RPMI8226 (cell line): ENCODE results near the gene EHMT2.
"Not testable (repeated sequence)": the region's sequence is repeated elsewhere in the genome, so short reads cannot be mapped to it uniquely, and the experiment has no call there.

Experiments
- DNase-seq: peaks from one replicate; pipeline ENCODE4 v3.0.0-alpha.2; 2015

Gene EHMT2

DNA sequence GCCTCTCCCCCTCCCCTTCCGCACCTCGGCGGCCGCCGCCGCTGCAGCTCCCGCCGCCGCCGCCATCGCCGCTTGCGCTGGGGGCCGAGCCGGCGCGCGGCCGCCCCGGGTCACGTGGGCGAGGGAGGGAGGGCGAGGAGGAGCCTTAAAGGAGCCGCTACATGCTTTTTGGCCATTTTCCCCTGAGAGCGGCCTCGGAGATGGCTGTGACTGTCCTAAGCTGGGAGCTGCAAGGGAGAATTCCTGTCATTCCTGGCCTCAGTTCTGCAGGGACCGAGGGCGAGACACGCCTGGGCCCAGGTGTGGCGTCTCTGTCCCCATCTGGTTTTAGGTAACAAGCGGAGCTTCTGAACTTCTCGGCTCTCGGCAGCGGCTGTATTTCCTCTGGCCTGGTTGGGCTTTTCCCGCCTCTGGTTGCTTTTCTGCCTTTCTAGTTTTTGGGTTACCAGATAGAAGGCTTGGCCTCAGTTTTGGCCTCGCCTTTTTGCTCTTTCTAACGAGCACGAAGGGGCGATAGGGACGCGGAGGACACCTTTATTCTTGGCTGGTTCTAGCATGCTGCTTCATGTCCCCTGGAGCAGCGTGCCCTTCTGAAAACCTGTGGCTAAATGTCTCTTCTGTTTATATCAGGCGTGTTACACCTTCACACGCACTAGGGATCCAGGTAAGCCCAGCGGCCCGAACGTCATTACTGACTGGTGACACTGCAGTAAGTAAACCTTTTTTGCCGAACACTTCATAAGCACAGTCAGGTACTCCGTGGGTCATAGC, at the start of gene EHMT2:
Gene EHMT2, minus strand, starts transcription at position 87 of the 771 bp plus-strand sequence. Its CDS starts 21 bp downstream, at position 66.
- peak; percentile 91 for DNase-seq

DNA sequence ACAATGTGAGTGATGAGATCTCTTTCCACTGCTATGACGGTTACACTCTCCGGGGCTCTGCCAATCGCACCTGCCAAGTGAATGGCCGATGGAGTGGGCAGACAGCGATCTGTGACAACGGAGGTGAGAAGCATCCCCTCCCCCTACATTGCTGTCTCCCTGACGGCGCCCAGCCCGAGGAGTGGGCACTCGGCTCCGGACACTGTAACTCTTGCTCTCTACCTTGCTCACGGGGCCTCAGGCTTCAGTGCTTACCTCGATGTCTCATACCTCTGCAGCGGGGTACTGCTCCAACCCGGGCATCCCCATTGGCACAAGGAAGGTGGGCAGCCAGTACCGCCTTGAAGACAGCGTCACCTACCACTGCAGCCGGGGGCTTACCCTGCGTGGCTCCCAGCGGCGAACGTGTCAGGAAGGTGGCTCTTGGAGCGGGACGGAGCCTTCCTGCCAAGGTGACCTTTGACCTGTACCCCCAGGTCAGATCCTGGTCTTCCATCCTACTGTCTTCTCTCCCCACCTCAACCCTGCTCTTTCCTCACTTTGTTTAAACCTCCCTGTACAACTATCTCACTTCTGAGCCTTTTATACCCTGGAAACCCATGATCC, 49.7 kb upstream of the EHMT2 start:
- DNase-seq, result no peak

GRCh38 chr6:31946370-31946885, 48.9 kb upstream of the EHMT2 start:
- DNase-seq, result no peak

DNA sequence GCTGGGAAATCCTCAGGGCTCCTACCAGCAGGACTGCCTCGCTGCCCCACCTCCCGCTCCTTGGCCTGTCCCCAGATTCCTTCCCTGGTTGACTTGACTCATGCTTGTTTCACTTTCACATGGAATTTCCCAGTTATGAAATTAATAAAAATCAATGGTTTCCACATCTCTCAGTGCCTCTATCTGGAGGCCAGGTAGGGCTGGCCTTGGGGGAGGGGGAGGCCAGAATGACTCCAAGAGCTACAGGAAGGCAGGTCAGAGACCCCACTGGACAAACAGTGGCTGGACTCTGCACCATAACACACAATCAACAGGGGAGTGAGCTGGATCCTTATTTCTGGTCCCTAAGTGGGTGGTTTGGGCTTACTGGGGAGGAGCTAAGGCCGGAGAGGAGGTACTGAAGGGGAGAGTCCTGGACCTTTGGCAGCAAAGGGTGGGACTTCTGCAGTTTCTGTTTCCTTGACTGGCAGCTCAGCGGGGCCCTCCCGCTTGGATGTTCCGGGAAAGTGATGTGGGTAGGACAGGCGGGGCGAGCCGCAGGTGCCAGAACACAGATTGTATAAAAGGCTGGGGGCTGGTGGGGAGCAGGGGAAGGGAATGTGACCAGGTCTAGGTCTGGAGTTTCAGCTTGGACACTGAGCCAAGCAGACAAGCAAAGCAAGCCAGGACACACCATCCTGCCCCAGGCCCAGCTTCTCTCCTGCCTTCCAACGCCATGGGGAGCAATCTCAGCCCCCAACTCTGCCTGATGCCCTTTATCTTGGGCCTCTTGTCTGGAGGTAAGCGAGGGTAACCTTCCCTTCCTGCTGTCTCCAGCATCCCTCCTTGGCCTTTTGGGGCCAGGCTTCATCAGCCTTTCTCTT, 48.2 kb upstream of the EHMT2 start, which contains the start of gene CFB:
Gene CFB, plus strand, starts transcription at position 589 of the 863 bp plus-strand sequence. Its CDS starts 127 bp downstream, at position 716.
- peak; percentile 15 for DNase-seq

GRCh38 chr6:31945154-31945506, 47.6 kb upstream of the EHMT2 start:
- DNase-seq, result no peak

DNA sequence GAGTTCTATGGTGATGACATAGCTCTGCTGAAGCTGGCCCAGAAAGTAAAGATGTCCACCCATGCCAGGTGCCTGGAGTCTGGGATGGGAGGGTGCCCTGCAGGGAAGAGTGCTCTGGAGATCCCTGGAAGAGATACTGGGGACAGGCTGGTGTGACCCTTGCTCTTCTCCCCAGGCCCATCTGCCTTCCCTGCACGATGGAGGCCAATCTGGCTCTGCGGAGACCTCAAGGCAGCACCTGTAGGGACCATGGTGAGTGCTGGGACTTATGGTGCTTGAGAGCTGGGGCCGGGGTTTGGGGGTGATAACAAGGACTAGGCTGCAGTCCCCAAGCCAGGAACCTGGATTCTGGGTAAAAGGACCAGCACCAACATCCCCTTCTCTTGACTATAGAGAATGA, 46.2 kb upstream of the EHMT2 start:
- DNase-seq, result no peak

GRCh38 chr6:31940256-31940664, 42.8 kb upstream of the EHMT2 start:
- no peak for DNase-seq

- DNase-seq, result no peak
Observed at GRCh38 chr6:31935823-31936222, 38.3 kb upstream of the EHMT2 start.

- no peak for DNase-seq
Observed at GRCh38 chr6:31935021-31935420, 37.5 kb upstream of the EHMT2 start.

DNA sequence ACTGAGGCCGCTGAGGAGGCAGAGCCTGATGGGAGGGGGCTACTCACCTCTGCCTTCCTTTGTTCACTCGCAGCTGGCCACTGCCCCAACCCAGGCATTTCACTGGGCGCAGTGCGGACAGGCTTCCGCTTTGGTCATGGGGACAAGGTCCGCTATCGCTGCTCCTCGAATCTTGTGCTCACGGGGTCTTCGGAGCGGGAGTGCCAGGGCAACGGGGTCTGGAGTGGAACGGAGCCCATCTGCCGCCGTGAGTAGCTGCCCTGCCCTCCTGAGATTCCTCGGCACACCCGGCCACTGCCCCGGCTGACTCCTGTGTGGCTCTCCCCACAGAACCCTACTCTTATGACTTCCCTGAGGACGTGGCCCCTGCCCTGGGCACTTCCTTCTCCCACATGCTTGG, 36.0 kb upstream of the EHMT2 start:
- DNase-seq, result no peak

- DNase-seq, result not testable (repeated sequence)
Observed at GRCh38 chr6:31932137-31932536, 34.6 kb upstream of the EHMT2 start.

GRCh38 chr6:31930962-31931361, 33.5 kb upstream of the EHMT2 start:
- DNase-seq, result no peak

GRCh38 chr6:31928672-31928939, 31.1 kb upstream of the EHMT2 start:
- no peak for DNase-seq

DNA sequence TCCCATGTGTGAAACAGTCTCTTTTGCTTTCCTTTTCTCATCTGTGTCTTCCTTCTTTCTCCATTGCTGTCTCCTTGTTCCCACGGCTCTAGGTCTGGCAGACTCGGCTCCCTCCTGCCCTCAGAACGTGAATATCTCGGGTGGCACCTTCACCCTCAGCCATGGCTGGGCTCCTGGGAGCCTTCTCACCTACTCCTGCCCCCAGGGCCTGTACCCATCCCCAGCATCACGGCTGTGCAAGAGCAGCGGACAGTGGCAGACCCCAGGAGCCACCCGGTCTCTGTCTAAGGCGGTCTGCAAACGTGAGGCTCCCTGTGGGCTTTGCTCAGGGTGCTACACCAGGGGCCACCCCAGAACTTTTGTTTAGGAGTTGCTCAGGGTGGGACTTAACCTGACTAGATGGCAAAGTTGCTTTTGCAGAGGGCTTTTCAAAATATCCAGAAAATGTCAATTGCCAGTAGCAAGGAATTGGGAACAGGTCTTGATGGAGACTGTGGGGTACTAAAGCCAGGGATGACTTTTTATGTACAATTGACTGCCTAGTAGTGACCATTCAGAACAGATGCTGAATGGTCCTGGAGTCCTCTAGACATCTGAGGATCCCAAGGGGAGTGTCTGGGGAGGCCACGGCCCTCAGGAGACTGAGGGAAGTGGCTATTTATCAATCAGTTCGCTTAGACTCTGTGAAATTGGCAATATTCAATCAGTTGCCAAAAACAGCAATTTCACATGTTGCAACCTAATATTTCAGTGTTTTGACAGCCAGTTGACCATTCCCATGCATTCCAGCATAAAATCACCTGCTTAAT, 30.6 kb upstream of the EHMT2 start:
- DNase-seq, result no peak

DNA sequence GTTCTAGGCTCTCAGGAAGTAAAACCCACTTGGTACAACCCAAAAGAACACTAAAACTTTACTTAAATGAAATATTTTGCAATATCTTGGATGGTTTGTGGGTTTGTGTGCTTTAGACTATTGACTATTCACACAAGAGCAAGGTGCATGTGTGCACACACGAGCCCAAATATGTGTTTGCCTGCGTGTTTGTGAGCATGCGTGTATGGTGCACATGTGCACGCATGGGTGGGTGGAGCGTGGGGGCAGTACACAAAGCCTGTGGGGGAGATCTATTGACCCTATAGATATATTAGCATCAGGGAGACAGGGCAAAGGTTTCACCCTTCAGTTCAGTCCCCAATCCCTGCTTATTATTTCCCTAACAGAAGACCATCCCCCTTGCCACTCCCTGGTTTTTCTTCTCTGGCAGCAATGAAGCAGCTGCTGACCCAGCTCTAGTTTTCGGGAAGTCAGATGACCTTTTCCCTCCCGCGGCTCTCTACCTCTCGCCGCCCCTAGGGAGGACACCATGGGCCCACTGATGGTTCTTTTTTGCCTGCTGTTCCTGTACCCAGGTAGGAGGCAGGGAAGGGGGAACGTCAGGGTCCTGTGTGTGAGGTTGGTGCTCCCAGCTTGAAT, 29.9 kb upstream of the EHMT2 start, which contains the start of gene C2:
Gene C2, plus strand, starts transcription at position 476 of the 621 bp plus-strand sequence. Its CDS starts 36 bp downstream, at position 512.
- DNase-seq, result no peak

GRCh38 chr6:31922942-31923341, 25.4 kb upstream of the EHMT2 start:
- DNase-seq, result peak; percentile 57

DNA sequence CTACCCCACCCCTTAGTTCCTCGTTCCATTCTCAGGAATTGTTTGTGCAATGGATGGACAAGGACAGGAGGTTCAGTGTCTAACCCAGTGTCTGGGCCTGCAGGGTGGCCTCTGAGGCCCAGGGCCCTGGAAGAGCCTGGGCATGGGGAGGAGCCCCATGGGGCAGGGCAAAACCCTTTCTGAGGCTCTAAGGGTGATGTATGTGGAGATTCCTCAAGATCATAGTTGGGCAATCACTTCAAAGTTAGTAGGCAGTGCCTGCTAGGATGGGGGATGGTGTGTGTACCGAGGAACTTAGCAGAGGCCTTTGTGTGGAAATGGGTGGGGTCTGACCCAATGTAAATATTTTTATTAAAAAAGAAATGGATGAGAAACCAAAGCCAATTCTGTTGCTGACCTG, 23.3 kb upstream of the EHMT2 start:
- DNase-seq, result no peak

DNA sequence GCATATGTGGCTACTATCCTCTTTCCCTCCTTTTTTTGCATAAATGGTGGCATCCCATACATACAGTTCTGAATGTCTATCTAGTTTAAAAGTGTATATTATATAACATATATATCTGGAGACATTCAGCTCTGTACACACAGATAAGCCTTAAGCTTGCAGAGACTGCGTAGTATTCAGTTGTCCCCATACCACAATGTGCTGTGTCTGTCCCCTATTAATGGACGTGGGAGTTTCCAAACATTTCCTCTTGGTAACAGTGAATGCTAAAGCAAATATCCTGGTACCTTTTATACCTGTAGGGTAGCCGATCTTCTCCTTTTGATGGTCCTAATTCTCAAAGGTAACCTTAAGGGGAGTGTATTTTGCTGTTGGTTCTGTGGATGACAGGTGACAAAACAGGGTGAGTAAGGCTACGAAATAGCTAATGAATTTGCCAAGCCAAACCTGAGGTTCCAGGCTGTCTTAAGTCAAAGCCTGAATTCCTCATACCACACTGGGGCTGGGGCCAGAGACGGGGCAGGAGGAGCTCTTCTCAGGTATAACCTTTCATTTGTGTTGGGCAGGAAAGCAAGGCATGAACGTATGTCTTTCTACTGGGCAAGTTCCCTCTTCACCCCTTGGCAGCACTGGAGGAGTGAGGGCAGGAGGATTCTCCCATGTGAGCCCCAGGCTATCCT, 22.3 kb upstream of the EHMT2 start:
- no peak for DNase-seq

DNA sequence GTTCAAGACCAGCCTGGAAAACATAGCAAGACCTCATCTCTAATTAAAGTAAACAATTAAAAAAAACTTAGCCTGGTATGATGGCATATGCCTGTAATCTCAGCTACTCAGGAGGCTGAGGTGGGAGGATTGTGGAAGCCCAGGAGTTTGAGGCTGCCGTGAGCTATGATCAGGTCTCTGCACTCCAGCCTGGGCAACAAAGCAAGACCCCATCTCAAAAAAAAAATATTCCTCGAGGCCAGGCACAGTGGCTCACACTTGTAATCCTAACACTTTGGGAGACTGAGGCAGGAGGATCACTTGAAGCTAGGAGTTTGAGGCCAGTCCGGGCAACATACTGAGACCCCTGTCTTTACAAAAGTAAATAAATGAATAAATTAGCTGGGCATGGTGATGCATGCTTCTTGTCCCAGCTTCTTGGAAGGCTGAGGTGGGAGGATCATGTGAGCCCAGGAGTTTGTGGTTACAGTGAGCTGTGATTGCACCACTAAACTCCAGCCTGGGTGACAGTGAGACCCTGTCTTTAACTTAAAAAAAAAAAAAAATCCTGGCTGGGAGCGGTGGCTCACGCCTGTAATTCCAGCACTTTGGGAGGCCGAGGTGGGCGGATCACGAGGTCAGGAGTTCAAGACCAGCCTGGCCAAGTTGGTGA, 20.7 kb upstream of the EHMT2 start:
- no peak for DNase-seq

- no peak for DNase-seq
Observed at GRCh38 chr6:31915756-31916155, 18.3 kb upstream of the EHMT2 start.

DNA sequence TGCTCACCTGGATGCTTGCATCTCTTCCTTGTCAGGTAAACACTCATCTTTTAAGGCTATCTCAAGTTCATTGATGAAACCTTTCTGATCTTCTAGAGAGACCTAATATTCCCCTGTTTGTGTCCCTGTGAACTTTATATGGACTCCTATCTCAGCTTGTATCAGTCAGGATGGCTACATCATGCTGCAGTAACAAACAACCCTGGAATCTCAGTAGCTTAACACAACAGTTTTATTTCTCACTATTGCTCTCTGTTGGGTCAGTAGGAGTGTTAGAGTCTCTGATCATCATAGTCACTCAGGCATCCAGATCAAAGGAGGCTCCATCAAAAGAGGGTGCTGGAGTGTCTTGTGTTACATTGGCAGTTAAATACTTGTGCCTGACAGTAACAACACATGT, 17.9 kb upstream of the EHMT2 start:
- DNase-seq, result no peak
